ENCODE data around the gene LARGE2. TPM values are rescaled to one million over a fixed set of nuclear protein-coding genes. Genes with fewer than 3 reads are reported as not detected.

The LARGE2 gene
- total RNA-seq, 1 donor from 2014 or later, result 6.0 TPM

GRCh38 chr11:45934580-45935318 lies 12.3 kb downstream of the LARGE2 start:
- Histone ChIP-seq H3K9me3 (no peaks in the 10 kb centered on the region), H3K4me1 (peaks cover 8% of the 10 kb centered on the region), H3K27me3 (no peaks in the 10 kb centered on the region), H3K27ac (no peak overlapping the region), H3K36me3 (peaks cover 66% of the 10 kb centered on the region), H3K4me3 (no peak overlapping the region)
- intact Hi-C loops (cut with DNase I), result no loop called here
- ATAC-seq (no peak), DNase-seq (no peak)
- TF ChIP-seq, protein P1, sequence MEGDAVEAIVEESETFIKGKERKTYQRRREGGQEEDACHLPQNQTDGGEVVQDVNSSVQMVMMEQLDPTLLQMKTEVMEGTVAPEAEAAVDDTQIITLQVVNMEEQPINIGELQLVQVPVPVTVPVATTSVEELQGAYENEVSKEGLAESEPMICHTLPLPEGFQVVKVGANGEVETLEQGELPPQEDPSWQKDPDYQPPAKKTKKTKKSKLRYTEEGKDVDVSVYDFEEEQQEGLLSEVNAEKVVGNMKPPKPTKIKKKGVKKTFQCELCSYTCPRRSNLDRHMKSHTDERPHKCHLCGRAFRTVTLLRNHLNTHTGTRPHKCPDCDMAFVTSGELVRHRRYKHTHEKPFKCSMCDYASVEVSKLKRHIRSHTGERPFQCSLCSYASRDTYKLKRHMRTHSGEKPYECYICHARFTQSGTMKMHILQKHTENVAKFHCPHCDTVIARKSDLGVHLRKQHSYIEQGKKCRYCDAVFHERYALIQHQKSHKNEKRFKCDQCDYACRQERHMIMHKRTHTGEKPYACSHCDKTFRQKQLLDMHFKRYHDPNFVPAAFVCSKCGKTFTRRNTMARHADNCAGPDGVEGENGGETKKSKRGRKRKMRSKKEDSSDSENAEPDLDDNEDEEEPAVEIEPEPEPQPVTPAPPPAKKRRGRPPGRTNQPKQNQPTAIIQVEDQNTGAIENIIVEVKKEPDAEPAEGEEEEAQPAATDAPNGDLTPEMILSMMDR (IDR thresholded peaks at IDR 0.05), result no peak

GRCh38 chr11:45935349-45936064 lies 13.1 kb downstream of the LARGE2 start:
- peaks cover 66% of the 10 kb centered on the region for H3K36me3 ChIP-seq
- TF ChIP-seq, protein P1 (IDR thresholded peaks at IDR 0.05), result no peak

GRCh38 chr11:45936511-45937054 lies 14.1 kb downstream of the LARGE2 start:
- ATAC-seq (no peak), DNase-seq (no peak)
- intact Hi-C loops (cut with DNase I), result no loop called here
- Histone ChIP-seq H3K27me3 (no peaks in the 10 kb centered on the region), H3K4me3 (no peak overlapping the region), H3K4me1 (no peaks in the 10 kb centered on the region), H3K9me3 (no peaks in the 10 kb centered on the region), H3K27ac (no peak overlapping the region), H3K36me3 (peaks cover 68% of the 10 kb centered on the region)
- TF ChIP-seq, protein P1 (IDR thresholded peaks at IDR 0.05), result no peak

More at GRCh38 chr11:45935349-45936064, 13.1 kb downstream of the LARGE2 start:
- DNase-seq (no peak), ATAC-seq (no peak)
- H3K4me1 ChIP-seq, result peaks cover 2% of the 10 kb centered on the region
- no peak overlapping the region for H3K4me3 ChIP-seq
- no peaks in the 10 kb centered on the region for H3K27me3 ChIP-seq
- H3K9me3 ChIP-seq, result no peaks in the 10 kb centered on the region
- H3K27ac ChIP-seq, result no peak overlapping the region
- intact Hi-C loops (cut with DNase I), result no loop called here

DNA sequence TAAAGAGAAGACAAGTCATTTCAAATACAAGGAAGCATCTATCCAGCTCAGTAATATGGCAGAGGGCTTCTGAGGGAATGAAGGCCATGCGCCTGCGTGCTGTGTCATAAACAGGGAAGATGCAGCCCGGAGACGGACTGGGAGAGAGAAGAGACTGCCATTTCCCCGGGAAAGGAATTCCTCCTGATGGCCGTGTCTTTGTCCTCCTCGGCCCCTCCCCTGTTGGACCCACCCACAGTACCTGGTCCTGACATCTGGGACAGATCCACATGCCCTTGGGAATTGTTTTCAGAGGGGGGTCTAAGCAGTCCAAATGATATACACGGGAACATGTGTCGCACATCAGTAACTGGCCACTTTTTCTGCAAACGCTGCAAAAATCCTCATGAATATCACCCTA lies 15.5 kb downstream of the LARGE2 start:
- H3K27ac ChIP-seq, result no peak overlapping the region
- H3K4me3 ChIP-seq, result no peak overlapping the region
- TF ChIP-seq, protein P1 (IDR thresholded peaks at IDR 0.05), result no peak
- intact Hi-C loops (cut with DNase I), result no loop called here
- H3K4me1 ChIP-seq, result no peaks in the 10 kb centered on the region
- no peak for DNase-seq
- H3K9me3 ChIP-seq, result no peaks in the 10 kb centered on the region
- no peak for ATAC-seq
- no peaks in the 10 kb centered on the region for H3K27me3 ChIP-seq
- H3K36me3 ChIP-seq, result peaks cover 68% of the 10 kb centered on the region

DNA sequence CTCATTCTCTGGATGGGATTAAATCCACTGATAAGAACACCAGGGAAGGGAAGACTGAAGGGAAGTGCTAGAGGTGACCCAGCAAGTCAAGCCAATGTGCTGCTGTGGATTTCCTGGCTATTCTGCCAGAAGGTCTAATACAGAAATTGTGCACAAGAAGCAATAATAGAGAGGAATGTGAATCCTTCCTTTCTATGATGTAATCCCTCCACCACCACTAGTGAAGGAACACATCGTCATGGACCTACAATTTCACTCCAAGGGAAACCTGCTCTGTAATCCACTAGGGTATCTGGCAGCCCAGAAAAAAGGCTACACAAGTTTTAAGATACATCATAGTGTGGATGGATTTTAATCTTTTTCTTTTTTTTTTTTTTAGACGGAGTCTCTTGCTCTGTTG lies 17.4 kb downstream of the LARGE2 start:
- no peaks in the 10 kb centered on the region for H3K27me3 ChIP-seq
- DNase-seq (no peak), ATAC-seq (no peak)
- no peak overlapping the region for H3K4me3 ChIP-seq
- H3K4me1 ChIP-seq, result no peaks in the 10 kb centered on the region
- no peak overlapping the region for H3K27ac ChIP-seq
- peaks cover 68% of the 10 kb centered on the region for H3K36me3 ChIP-seq
- TF ChIP-seq, protein P1 (IDR thresholded peaks at IDR 0.05), result no peak
- intact Hi-C loops (cut with DNase I), result no loop called here
- no peaks in the 10 kb centered on the region for H3K9me3 ChIP-seq
